ENCODE results near the gene SEMA5B.
A peak's percentile ranks its signal among the peaks of the same experiment; 100 is the strongest.

The SEMA5B gene

DNA sequence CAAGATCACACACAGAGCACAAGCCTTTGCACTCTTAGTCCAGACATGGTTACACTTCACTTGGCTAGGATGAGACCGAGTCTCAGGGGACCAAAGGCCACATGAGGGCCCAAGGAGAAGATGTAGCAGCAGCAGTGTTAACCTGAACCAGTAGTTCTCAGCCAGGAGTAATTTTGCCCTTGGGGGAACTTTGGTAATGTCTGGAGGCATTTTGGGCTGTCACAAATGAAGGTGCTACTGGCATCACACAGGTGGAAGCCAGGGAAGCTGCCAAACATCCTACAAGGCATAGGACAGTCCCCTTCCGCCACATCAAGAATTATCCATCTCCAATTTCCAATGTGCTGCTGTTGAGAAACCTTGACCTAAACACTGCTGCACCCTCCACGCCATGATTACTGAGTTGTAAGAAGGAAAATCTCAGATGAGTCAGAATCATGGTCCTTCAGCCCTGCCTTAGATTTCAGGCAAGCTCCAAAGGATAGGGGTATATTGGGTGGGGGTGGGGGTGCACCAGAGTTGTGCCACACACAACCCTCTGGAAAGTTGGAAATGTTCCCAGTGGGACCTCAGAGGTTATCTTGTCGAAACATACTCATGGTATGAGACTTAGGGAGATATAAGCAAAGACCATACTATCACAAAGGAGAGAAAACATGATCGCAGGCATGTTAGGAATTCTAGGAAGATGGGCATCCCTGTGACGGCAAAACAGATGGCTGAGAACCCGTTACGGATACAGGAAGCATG, 36.2 kb downstream of the SEMA5B start:
- no peak for DNase-seq

DNA sequence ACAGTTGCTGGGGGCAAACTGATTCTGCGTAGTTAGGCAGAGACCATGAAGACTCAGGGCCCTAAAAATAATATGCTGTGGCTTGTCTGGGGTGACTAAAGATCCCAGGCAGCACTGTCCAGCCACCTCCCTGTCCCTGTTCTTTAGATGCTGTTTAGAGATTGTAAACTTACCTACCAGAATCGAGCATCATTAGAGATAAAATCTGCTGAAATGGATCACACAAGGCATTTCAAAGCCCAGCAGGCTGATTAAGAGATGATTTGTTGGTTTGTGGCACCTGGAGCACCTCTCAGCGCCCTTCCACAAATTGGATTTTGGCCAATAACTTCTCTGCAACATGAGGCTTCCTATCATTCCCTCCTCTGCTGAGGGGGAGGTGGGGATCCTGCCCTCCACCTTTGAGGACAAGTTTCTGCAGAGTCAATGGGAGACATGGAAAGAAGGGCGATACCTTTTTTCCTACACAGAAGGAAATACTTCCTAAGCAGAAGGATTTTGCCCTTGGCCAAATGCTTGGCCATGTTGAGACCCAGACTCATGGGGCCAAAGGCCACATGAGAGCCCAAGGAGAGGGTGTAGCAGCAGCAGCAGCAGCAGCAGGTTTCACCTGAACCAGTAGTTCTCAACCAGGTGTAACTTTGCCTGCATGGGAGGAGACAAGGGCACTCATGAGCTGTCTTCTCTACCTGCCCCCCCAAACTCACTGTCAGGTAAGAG, 37.5 kb downstream of the SEMA5B start:
- DNase-seq = no peak

DNA sequence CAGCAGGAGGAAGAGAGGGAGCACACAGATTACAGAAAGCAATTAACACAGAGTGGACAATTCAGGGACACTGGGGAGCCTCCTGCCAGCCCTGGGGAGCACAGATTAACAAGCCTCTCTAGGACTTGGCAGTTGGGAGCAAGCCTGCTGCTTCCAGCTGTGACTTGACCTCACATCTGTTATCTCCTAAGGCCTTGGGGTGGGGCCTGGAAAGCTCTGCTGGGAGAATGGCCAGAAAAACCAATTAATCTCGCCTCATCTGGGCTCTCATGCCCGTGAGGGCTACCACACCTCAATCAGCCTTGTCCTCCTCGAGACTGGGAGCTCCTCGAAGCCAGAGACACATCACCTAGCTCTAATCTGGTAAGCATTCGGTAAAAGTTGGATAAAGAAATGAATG, 39.1 kb downstream of the SEMA5B start:
- DNase-seq = peak; percentile 53

DNA sequence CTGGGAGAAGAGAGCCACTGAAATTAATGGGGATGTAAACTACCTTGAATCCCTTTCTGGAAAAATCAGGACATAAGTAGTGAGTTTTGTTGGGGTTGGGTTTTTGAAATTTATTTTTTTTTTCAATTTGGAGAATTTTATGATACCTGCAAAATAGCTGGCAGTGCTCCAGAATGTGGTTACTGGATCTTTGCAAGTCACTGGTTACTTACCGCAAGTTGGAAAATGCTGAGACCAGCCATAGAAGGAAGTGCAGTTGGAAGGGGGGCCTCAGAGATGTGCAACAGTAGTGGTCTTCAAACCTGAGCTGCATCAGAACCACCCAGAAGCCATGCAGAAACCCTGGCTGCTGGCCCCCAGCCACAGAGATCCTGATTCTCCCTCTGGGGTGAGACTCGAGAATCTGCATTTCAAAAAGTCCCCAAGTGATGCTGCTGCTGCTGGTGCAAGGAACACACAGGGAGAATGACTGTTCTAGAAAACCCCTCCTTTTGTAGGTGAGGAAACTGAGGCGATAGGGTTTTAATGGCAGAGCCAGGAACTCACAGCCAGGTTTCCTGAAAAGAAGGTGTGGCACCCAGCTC, 39.7 kb downstream of the SEMA5B start:
- DNase-seq = no peak

DNA sequence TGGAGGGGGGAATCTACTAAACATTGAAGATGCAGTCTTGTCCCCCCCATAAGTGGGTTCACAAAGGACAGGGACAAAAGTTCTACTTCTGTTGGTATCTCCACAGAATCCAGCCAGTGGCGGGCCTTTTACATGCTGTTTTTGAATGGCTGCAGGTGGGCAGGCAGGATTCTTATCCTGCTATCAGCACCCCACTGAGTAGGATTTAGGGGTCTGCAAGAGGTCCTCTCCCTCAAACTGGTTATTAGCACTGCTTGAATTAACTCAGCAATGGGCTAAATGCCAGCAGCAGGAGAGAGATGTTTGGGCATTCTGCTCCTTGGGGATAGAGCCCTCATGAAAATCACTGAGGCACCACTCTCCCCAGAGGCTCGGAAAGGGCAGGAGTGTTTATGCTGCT, 40.3 kb downstream of the SEMA5B start:
- DNase-seq = no peak

DNA sequence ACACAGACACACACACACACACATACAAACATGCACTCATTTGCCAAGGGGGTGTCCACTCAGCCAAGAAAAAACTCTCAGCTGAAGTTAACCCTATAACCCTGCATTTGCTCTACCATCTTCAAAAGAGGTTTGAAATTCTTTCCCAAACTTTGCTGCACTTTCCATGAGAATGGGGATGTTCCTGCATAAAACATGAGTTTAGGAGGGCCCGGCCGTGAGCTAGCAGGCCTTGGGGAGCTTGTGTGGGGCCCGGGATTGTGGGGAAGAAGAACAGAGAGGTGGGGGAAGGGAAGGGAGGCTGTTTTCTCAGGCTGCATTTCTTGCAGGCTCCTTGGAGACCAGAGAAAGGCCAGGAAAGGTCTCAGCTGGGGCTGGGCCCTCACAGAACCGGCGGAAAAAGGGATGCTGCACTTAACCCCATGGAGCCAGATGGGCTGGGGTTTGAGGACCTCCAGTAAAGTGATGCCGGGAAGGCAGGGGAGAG, 40.8 kb downstream of the SEMA5B start:
- DNase-seq = no peak

DNA sequence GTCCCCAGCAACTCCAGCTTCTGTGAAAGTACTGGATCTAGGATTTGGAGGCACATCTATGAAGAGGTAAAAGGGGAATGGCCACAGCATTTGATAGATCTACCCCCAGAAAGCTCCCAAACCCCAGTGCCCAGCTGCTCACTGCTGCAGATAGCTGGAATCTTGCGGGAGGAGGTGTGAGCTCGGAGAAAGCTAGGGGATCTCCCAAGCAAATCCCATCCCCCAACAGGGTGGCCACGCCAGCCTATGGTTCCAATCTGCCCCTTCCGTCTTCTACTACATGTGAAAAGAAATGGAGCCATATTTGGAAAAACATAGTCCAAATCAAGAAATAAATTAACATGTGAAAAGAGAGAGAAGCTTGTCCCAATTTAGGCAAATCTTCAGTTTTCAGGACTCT, 42.0 kb downstream of the SEMA5B start:
- no peak for DNase-seq

DNA sequence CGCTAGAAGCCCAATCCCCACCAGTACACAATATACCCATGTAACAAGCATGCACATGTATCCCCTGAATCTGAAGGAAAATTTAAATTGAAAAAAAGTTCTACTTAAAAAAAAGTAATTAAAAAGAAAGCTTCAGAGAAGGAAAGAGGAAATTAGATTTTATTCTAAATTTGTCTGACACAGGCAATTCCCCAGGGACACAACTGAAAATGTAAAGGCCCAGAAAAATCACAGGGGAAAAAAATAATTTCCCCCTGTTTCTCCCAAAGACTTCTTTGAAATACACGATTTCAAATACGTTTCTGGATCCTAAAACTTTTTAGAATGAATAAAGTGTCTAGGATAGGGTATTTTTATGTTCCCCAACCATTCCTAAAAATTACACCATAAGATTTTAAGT, 42.9 kb downstream of the SEMA5B start:
- no peak for DNase-seq

DNA sequence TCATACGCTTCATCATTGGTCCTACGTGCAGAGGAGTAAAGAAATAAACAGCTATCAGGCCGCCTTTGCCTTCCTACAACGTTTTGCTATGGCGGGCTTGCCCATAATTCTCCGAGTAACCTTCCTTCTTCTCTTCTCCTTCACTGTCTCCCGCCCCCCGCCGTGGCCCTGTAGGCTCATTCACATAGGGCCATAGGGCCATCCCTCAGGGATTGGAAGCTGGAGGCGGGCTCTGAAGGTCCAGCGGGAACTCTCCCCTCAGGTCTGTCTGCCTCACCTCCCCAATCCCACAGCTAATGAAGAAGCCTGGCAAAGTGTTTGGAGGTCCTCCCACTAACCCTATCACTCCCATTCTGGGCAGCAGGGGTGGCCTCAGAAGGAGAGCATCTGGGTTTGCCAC, 43.6 kb downstream of the SEMA5B start:
- no peak for DNase-seq

DNA sequence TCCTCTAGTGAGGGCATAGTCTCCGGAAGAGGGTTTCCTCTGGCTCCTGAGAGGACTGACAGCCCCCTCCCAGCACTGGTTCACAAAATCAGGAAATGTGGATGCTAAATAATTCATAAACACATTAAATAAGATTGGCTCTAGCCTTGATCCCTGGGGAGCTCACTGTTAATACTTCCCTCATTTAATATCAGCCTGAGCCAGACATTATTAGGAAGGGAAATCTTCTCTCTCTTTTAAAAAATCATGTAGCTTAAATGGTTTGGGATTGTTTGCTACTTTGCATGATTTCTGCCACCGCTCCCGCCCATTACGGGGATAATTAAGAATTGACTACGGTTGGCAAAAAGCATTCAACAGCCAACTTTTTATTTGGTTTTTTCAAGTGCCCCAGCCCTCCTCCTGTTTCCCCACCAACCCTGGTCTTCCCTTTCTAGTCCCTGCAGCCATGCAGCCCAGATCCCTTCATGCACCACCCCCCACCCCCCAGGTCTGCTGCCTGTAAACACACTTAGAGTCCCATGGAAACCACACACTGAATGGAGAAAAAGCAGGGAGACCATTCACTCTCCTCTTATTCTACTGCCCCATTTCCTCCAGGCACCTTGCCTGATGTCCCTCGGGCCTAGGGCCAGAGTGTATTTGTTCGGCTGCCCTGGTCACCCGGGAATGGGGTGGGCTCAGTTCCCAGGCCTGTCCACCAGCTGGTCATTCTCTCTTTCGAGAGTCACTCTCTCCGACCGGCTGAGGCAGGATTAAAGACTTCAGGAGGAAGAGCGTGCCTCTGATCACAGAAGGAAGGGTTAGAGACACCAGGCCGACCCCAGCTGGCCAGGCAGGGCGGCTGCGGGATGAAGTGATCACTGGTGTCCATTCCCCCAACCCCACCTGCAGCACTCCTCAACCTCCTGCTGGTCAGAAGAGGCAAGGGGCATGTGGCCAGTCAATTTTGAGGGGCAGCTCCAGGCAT, 45.1 kb downstream of the SEMA5B start:
- DNase-seq = peak; percentile 55

DNA sequence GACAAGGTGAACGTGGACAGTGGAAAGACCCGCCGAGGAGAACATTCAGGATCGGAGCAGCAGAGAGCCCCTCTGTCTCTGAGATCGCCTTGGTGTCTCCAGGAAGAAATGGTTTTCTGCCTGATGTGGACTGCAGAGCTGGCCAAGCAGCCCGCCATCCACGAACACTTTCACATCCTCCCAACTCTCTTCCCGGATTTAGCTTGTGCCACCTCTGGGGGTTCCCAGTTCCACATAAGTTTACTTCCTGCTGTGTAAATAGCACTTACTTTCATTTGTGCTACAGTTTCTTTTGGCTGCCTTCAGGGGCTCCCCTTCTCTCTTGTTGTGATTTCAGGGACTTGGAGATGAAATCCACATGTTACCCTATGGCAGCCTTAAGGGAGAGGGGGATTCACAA, 48.4 kb downstream of the SEMA5B start:
- DNase-seq = no peak

DNA sequence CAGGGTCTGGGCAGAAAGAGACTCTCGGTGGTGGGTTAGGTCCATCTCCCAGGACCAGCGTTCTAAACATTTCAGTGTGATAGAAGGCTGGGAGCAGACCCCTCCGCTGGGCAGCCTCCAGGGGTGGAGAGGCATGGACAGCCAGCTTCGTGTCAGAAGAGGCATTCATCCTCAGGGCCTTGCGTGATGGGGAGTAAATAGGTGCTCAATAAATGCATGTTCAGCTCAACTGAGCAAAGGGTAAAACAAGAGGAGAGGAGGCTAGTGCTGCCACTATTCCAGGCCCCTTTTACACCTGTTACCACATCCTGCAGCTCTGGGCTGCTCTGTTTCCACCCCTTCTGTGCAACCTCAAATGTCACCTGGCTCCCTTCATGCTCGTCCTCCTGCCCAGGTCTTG, 49.0 kb downstream of the SEMA5B start:
- DNase-seq = no peak

DNA sequence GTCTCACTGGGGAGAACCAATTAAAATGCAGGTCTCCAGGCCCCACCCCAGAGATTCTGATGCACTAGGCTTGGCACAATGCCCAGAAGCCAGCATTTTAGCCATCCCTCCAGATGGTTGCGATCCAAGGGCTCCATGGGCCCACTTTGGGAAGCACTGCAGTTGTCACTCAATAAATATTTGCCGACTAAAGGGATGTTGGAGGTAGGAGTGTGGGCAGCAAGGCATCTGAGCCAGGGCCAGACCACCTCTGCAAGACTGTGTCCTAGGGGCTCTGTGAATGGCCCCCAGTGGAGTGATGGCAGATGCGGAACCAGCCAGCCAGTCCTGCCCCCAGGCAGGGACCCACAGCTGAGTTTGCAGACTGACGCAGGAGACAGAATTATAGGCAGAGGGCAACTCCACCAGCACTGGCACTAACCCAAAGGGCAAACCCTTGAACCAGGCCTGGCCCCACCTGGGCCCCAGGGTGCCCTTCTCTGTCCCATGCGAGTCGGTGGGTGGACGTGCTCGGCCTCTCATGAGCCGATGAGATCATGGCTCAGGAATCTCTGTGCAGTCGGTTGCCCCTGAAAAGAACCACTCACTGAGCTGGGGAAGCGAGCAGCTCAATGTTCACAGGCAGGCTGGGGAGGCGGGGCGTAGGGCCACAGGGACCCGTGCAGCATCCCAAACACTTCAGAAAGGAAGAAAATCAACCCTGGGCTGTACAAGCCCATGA, 49.7 kb downstream of the SEMA5B start:
- peak; percentile 84 for DNase-seq

DNA sequence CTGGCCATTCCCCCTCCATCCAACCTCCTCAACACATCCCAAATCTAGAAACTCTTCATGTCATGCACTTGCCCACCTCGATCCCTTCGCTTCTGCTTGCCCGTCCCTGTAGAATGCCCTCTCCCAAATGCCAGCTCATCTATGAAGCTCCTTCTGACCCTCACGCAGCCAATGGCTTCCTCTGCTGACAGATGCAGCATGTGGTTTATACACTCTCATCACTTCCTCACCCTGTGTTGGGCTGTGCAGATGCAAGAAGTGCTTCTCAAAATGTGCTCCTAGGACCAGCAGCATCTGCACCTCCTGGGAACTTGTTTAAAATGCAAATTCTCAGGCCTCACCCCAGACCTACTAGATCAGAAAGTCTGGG, 51.7 kb downstream of the SEMA5B start:
- DNase-seq = no peak

DNA sequence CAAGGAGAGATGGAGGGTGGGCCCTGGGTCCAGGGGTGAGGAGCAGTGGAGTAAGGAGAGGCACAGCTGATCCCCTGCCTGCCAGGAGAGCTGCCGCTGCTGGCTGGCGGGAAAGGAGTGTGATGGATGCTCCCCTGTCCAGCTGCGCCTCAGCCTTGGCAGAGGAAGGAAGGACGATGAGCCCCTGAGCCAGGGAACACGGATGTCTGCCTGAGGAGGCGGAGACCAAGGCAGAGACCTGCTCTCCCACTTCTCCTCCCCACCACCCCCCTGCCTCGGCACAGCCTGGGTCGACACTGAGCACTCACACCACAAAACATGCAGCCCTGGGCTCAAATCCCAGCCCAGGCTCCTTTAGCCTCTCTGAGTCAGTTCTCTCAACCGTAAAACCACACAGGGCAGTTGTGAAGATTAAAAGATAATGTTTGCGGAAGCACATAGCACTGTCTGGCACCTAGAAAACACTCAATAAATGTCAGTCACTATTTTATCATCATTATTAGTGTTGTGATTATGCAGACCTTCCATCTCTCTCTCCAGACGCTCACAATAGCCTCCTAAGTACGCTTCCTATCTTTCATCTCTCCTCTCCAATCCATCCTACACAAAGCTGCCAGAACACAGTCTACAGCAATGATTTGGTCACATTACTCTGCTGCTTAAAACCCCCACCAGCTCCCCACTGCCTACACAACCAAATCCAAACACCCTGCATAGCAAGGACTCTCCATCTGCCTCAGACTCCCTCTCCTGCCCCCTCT, 52.2 kb downstream of the SEMA5B start:
- DNase-seq = peak; percentile 61

DNA sequence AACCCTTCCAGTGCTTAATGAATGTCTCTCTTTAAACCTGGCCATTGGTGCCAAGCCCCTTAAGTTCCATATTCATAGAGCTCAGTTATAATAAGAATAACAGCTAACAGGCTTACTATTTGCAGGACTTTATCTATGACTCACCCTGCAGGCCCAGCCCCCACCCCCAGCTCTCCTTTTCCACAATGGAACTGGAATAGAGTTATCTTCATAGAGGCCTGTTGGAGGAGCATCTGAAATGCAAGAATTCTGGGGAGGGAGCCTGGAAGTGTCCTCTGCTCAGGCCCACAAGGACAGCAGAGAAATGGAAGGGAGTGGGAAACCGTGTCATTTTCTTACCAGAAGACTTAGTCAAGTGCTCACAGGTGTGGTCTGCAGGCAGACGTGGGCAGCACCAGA, 52.8 kb downstream of the SEMA5B start:
- no peak for DNase-seq

DNA sequence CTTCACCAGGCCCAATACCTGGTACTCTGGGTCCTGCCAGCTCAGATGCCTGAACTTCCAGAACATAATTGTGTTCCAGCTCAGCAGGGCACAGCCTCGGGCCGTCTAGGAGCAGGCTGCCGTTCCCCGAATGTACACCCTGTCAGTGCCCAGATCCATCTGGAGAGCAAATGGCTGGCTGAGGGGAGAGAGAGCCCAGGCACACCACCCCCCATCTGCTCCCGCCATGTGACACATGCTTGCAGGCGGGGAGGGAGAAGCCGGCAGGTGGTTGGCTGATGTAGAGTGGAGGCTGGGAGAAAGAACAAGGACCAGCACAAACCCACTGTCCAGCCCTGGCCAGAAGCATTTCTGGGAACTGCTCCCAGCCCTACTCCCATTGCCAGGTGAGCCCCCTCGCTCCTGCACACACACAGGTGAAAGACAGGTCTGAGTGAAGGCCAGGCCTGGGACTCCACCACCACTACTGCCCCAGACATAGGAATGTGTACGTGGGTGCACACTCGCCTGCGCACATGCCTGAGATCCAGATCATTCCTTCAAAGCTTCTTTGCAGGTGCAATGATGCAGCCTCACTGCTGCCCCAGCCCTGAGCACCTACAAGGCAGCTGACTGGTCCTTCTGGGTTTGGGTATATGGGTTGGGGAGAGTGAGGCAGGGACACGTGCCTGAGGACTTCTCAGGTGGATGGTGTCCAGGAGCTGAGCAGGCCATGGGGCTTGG, 53.5 kb downstream of the SEMA5B start:
- DNase-seq = peak; percentile 55

DNA sequence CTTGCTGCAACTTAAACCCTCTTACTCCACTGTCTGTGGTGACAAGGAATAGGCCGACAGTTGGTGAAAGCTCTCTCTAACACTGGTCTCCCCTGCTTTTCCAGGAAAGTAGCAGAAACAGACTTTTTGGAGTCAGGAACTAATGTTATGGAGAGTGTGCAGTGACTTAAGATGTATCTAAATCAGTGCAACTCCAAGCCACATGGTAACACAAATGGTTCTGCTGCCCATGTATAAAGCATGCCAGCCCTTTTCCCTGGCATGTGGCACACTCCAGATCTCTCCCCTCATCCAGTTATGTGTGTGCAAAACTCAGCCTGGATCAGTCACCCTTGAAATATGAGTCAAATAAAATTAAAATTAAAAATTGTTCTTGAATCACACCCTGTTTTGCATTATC, 55.4 kb downstream of the SEMA5B start:
- DNase-seq = no peak

DNA sequence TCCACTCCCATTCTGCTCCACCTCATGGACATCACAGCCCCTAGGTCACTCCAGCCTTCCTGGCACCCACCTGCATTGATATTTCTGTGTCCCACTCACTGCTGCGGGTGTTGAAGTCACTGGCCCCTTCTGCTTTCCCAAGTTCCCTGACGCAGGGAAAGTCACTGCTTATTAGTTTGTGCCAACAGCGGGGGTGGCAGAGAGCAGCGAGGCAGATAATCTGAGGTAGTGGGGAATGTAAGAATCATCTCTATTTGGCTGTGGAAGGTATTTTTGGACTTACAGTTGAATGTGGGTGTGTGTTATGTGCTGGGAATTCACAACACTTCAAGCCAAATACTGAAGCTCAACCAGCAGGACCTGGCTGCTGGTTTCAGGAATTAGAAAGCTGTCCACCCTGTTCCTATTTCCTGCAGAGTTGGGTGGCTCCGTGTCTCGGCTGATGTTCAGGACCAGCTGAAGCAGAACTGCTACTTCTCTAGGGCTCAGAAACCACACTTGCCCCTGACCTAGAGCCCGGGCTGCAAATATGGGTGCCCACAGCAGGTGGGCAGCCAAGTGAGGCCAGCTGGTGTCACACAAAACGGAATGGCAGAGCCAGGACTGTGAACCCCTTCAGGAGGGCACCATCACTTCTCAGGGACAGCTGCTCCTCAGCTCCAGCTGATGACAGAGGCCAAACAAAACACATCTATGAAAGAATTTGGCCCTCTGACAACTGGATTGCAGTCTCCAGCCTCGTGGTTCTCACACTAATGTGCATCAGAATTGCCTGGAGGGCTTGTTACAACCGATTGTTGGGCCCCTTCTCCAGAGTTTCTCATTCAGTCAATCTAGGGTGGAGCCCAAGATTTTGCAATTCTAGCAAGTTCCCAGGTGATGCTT, 57.7 kb downstream of the SEMA5B start:
- no peak for DNase-seq

DNA sequence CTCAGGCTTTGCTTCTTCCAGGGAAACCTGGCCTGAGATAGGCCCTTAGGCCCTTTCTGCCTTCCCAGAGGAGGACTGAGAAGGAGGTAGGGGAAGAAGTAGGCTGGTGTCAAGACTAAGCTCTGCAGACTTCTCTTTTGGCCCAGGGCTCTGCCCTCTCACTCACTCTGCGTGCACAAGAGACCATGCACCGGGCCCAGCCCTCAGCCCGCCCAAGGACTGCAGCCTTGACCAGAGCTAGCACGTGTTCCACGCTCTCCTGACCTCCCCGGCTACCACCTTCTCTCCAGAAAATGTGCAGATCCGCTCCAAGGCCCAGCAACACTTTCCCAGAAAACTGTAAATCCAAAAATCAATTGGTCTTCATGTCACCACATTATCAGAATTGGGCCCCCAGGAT, 59.8 kb downstream of the SEMA5B start:
- DNase-seq = no peak

Data from retina (tissue), 1 donor.